Neural crest cell (in vitro differentiated cells): ENCODE results near the gene PZP. TPM values are rescaled to one million over a fixed set of nuclear protein-coding genes. Genes with fewer than 3 reads are reported as not detected.

Experiments
- DNase-seq: peaks from one replicate; pipeline ENCODE4 v3.0.0; 2021; ENCODE audit warnings: low read depth, mixed read lengths, low spot score
- H3K27ac Mint-ChIP-seq: one replicate; pipeline ENCODE4 v1.8.0; 2021; ENCODE audit warnings: mild to moderate bottlenecking, mixed read lengths; ENCODE audit not compliant: unreplicated experiment
- H3K27me3 Mint-ChIP-seq: 2 replicates; pipeline ENCODE4 v1.8.0; 2021; ENCODE audit warnings: low read depth, mild to moderate bottlenecking, mixed read lengths
- H3K36me3 Mint-ChIP-seq: 2 replicates; pipeline ENCODE4 v1.8.0; 2021; ENCODE audit warnings: low read depth, mild to moderate bottlenecking, mixed read lengths
- H3K4me1 Mint-ChIP-seq: 2 replicates; pipeline ENCODE4 v1.8.0; 2021; ENCODE audit warnings: mixed read lengths
- H3K4me3 Mint-ChIP-seq: one replicate; pipeline ENCODE4 v1.8.0; 2021; ENCODE audit warnings: mild to moderate bottlenecking, mixed read lengths
- H3K9me3 Mint-ChIP-seq: 2 replicates; pipeline ENCODE4 v1.8.0; 2021; ENCODE audit warnings: mixed read lengths
- CTCF ChIP-seq: fragments of 200-600 bp; sonication (generic); conservative IDR thresholded peaks from 2 replicates; pipeline ENCODE4 v1.5.0; 2021; ENCODE audit warnings: antibody characterized with exemption, mild to moderate bottlenecking
- total RNA-seq: library from RNA; stranded (reverse); gene quantifications from 2 replicates; pipeline ENCODE4 v1.2.1, GENCODE V29; 2021

The PZP gene
- total RNA-seq, 1 donor from 2014 or later, result not detected

DNA sequence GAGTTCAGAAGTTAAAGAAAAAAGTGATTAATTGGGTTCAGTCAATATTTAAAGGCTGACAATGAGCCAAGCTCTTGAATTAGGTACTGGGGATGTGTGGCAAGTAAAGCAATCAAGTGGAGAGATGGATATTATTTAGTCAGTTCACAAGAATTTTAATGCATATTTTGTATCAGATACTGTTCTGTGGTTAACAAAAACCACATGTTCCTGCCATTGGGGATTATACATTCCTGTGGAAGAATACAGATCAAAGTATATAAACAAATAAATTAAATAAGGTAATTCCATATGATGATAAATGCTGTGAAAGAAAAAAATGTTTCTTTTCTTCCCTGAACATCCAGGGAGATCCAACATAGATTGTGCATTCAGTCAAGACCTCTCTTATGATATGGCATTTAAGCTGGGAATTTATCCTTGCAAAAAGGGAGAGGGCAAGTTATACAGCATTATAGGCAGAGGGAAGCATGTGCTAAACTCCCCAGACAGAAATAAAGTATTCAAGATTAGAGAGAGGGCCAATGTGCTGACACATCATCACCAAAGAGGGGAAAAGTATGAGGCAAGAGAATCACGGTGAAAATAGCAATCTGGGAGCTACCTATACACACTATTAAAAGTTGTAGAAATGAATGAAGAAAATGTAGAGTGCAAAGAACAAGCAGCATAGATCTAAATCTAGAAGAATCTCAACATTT, 74.8 kb downstream of the PZP start:
- Mint-ChIP-seq H3K4me1 (peaks cover 3% of the 10 kb centered on the region), H3K27ac (no peak overlapping the region)
- TF ChIP-seq CTCF, result no peak

DNA sequence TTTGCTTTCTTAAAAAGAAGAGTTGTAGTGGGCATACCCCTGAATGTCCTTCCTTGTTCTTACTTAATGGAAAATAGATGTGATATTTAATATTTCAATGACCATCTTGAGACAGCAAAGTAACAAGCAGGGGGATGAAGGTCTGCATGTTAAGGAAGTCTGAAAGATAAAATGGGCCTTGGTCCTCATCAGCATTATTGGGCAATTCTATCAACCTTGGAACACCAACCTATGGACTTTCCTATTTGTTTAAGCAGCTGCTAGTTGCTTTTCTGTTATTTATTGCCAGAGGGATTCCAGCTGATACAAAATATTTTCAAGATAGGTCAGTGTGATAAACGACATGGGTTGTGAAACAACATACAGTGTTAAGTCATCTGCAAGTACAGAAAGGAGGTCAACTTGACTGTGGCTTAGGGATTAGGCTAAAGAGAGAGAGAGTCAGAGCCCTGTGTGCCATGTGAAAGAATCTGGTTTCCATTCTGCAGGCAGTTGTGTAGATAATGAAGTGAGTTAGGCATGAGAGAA, 76.1 kb downstream of the PZP start:
- Mint-ChIP-seq H3K27ac (no peak overlapping the region), H3K27me3 (no peaks in the 10 kb centered on the region), H3K4me3 (no peak overlapping the region), H3K36me3 (peaks cover 7% of the 10 kb centered on the region), H3K9me3 (peaks cover 14% of the 10 kb centered on the region), H3K4me1 (peaks cover 3% of the 10 kb centered on the region)
- DNase-seq, result no peak
- no peak for TF ChIP-seq CTCF

More for the DNA sequence above, 74.8 kb downstream of the PZP start:
- Mint-ChIP-seq H3K27me3 (no peaks in the 10 kb centered on the region), H3K4me3 (no peak overlapping the region), H3K9me3 (peaks cover 16% of the 10 kb centered on the region), H3K36me3 (peaks cover 7% of the 10 kb centered on the region)
- no peak for DNase-seq

DNA sequence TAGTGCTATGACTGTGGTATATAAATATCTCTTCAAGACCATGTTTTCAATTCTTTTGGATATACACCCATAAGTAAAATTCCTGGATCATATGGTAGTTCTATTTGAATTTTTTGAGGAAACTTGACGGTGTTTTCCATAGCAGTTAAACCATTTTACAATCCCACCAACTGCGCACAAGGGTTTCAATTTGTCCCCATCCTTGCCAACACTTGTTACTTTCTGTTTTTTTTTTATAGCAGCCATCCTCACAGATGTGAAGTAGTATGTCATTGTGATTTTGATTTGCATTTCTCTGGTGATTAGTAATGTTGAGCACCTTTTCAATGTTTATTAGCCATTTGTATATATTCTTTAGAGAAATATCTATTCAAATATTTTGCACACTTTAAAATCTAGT, 78.0 kb downstream of the PZP start:
- H3K27ac Mint-ChIP-seq, result no peak overlapping the region
- no peak overlapping the region for H3K4me3 Mint-ChIP-seq
- peaks cover 3% of the 10 kb centered on the region for H3K4me1 Mint-ChIP-seq
- no peak for DNase-seq
- peaks cover 8% of the 10 kb centered on the region for H3K9me3 Mint-ChIP-seq
- TF ChIP-seq CTCF, result no peak
- H3K27me3 Mint-ChIP-seq, result no peaks in the 10 kb centered on the region
- H3K36me3 Mint-ChIP-seq, result peaks cover 2% of the 10 kb centered on the region

GRCh38 chr12:9127936-9128663, 80.1 kb downstream of the PZP start:
- H3K4me1 Mint-ChIP-seq, result no peaks in the 10 kb centered on the region
- no peak for DNase-seq
- no peak overlapping the region for H3K27ac Mint-ChIP-seq
- no peak overlapping the region for H3K4me3 Mint-ChIP-seq
- no peaks in the 10 kb centered on the region for H3K27me3 Mint-ChIP-seq
- H3K36me3 Mint-ChIP-seq, result no peaks in the 10 kb centered on the region
- peaks cover 8% of the 10 kb centered on the region for H3K9me3 Mint-ChIP-seq
- TF ChIP-seq CTCF, result no peak

- H3K9me3 Mint-ChIP-seq, result peaks cover 8% of the 10 kb centered on the region
- DNase-seq, result no peak
- H3K4me3 Mint-ChIP-seq, result no peak overlapping the region
- no peaks in the 10 kb centered on the region for H3K4me1 Mint-ChIP-seq
- H3K27ac Mint-ChIP-seq, result no peak overlapping the region
- no peak for TF ChIP-seq CTCF
- H3K36me3 Mint-ChIP-seq, result no peaks in the 10 kb centered on the region
- no peaks in the 10 kb centered on the region for H3K27me3 Mint-ChIP-seq
Observed at GRCh38 chr12:9127484-9127883, 80.7 kb downstream of the PZP start.
